SH-SY5Y (cell line): ENCODE measurements around the gene OLFM4.

Experiments
- GATA2 ChIP-seq: IDR thresholded peaks from 2 replicates; pipeline ENCODE4 v1.6.1; 2011; ENCODE audit warnings: mild to moderate bottlenecking, low read depth, low read length
- GATA3 ChIP-seq: IDR thresholded peaks from 2 replicates; pipeline ENCODE4 v1.6.1; 2011; ENCODE audit warnings: low read depth, mild to moderate bottlenecking, low read length, moderate library complexity

- TF ChIP-seq GATA2 (no peak), GATA3 (no peak)
These were observed 36.5 kb upstream of the OLFM4 start for GRCh38 chr13:52992110-52992509.
